GM18508 (cell line): ENCODE results near the gene CSK.

ENCODE experiments used
- ATAC-seq: cut with Tn5 transposase; IDR thresholded peaks from one replicate; pipeline ENCODE4 v1.9.1; 2021; ENCODE audit warnings: moderate number of reproducible peaks; ENCODE audit not compliant: insufficient read depth, unreplicated experiment

Gene CSK

GRCh38 chr15:74838746-74839525 is 57.1 kb downstream of the CSK start:
- no peak for ATAC-seq

- no peak for ATAC-seq
These were observed 57.9 kb downstream of the CSK start for GRCh38 chr15:74839526-74840395.

DNA sequence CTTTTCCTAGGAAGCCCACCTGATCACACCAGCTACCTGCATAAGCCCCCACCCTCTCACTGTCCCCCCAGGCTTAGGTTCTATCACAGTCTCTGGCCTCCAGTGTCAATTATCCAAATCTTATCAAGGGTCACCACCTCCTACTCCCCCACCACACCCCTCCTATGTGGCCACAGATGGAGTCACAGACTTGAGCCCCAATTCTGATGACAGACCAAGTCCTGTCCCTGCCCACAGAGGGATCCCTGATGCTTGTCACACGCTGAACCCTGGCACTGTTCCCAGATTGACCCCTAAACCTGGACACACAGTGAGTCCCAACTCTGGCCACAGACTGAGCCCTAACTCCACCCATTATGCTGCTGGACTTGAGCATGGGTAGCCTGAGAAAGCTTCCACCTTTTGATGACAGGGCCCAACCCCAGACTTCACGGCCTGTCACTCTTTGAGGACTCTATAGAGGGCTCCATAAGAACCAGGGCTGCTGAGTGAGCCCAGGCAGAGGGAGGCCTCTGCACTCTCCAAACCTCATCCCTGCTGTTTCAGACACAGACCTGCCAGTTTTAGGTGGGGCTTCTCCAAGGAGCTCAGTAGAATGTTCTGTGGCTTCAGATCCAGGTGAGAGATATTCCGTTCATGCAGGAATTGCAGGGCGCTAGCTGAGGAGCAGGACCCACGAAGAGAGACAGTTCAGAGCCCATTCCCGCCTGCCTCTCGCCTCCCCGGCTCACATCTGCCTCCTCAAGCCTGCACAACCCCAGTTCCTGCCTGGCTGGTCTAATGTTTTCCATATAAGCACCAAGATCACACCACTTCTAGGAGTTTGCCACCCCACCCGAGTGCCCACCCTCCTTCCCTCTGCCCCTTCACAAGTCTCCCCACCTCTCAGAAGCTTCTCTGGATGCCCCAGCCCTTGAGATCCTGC is 59.2 kb downstream of the CSK start:
- ATAC-seq, result no peak

DNA sequence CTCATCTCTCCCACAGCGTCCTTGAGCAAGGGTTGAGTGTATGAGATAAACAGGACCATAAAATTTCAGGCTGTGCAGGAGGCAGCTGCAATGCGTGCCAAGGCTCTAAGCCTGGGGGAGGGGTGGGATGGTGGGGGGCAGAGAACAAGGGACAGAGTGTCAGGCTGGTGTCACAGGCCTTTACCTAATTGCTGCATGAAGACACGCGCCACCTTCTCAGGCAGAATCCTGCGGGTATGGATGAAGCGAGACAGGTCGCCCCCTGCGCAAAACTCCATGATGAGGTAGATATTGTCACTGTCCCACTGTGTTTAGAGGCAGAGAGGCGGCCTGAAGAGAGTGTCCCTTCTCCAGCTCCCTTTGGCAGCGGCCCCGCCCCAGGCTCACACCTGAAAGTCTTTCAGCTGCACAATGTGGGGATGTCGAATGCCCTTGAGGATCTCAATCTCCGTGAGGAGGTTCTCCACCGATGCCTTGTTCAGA is 60.1 kb downstream of the CSK start:
- ATAC-seq, result no peak

DNA sequence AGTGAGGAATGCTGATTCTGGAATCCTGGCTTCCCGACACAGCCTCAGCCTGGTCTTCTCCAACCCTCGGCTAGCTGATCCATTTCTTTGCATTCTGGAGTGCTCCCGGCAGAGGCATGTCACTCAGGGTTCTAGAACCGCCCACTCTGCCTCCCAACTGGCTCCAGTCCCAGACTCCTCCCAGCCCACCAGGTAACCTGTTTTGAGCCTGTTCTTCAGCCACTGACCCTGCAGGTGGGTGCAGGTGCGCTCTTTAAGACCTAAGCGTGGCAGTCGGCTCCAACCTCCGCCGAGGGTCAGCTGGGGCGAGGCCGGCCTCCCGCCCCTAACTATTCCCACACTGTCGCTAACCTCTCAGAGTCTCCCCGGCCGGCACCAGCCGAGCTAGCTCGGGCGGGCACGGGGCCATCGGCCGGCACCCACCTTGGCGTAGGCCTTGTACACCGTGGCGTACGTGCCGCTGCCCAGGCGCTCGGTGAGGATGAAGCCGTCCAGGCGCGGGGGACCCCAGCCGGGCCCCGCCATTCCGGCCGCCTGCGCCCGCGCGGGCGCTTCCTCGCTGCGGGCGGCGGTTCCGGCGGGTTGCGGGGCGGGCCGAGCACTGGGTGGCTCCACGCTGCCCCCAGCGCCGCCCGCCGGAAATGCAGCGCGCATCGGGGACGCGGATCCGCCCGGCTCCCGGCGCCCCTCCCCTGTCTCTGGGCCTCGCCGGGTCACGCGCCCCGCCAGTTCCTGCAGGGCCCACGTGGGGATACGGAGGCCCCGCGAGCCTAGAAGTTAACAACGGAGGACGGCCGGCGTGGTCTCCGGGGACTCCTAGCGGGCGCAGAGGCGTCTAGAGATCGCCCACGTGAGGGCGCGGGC is 60.9 kb downstream of the CSK start, which contains the start of gene ULK3:
ULK3 (minus strand) TSS at position 576 of the 864 bp plus-strand sequence; CDS start at position 525, 51 bp downstream.
- ATAC-seq, result no peak

DNA sequence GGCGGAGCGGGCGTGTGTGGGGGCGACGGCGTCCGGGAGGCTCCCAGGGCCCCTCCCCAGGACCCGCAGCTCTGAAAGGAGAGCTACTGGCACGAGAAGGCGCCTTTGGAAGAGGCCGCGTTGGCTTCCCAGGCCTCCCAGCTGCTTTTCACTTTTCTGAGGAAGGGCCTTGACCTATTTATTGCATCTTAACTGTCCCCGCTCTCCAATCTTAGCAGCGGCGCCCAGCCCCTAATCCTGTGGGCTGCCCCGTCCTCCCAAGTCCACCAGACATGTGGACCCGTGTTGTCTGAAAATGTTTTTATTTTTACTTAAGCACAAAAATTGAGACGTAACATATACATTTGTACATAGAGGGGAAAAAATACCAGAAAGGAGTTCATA is 61.6 kb downstream of the CSK start:
- no peak for ATAC-seq

DNA sequence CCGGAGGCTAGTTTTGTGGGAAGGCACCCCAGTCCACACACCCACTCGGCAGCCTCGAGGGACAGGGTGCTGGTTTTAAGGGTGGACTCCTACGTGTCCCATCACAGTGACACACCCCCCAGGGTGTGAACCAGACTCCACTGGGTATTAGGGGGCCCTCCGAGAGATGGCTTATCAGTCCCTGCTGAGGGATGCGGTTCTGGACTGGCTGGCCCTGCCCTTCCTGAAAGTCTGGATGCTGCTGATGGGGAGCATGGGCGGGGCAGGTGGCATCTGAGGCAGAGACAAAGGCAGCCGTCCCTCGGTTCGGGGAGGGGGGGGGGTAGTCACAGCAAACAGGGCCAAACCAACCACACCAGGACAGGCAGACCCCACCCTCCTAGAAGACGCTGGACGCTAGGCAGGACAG is 62.0 kb downstream of the CSK start:
- ATAC-seq, result no peak

GRCh38 chr15:74844319-74845207 is 62.7 kb downstream of the CSK start:
- ATAC-seq, result no peak

- ATAC-seq, result no peak
These were observed 63.3 kb downstream of the CSK start for GRCh38 chr15:74845208-74845568.

DNA sequence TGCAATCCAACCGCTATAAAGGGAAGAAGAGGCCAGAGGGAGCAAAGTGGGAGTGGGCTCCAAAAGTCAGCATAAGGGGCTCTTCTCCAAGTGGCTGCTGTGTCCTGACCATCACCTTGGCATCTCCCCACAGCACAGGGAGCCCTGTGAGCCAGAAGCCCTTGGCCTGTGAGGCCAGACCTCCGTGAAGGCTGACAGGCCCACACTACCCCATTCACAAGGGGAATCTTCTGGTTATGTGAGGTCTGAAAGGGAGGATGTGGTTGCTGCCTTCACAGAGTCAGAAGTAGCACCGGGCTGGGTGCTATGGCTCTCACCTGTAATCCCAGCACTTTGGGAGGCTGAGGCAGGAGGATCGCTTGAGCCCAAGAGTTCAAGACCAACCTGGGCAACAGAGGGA is 63.7 kb downstream of the CSK start:
- no peak for ATAC-seq

DNA sequence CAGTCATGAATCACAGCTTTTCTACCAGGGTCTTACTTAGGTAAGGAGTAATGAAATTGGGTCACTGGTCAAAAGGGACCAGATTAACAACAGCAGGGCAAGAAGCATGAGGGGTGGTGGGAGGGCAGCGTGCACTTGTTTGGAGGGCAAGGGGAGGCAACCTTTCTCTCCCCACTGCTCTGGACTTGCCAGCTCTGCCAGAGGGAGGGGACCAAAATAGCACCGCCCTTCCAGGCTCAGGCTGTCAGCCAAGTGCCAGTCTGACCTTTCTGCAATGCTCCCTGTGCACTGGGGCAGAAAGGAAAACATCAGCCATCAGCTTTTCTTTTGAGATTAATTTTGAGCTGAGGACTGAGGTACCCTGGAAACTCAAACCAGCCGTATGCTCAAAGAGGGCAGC is 65.6 kb downstream of the CSK start:
- ATAC-seq, result no peak

DNA sequence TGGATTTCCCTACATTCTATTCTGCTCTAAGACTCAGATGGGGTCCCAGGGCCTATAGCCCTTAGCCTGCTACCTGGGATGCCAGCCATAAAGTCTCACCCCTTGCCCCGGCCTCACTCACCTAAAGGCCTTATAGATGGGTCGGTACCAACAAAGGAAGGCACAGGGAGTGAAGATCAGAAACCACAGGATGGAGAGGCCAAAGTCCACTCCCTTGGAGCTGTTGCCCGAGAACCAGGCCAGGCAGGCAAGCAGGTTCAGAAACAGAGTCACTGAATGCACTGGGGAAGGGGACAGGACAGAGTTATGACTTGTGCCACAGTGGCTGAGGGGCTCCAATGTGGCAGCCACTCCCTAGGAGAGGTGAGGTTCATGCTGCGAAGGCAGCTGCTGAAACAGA is 68.5 kb downstream of the CSK start:
- ATAC-seq, result no peak

- no peak for ATAC-seq
These were observed 70.1 kb downstream of the CSK start for GRCh38 chr15:74851960-74852359.
